GM12878 (cell line): ENCODE results near the gene LRRN4. TPM values are rescaled to one million over a fixed set of nuclear protein-coding genes. Genes with fewer than 3 reads are reported as not detected.

ENCODE experiments used
- ATAC-seq: fragments of 200-7000 bp; cut with Tn5 transposase; 3 replicates; pipeline ENCODE4 v1.9.1; 2020; ENCODE audit warnings: mild to moderate bottlenecking, moderate library complexity
- BruUV-seq: library from RNA; stranded (reverse); fragments of 400-500 nt; replicated peaks from 2 replicates; lab custom pipeline; 2021; lab: Mats Ljungman, UMichigan
- CTCF ChIA-PET: fragments of 300-600 bp; sonication (Branson Sonifier 250); formaldehyde crosslinking; extraction: SDS; loops from one replicate; lab custom pipeline; 2021; ENCODE audit warnings: inconsistent platforms; lab: Yijun Ruan, JAX
- POLR2A ChIA-PET: fragments of 350-600 bp; formaldehyde crosslinking; extraction: SDS; loops from one replicate; lab custom pipeline; 2021; ENCODE audit warnings: inconsistent platforms; lab: Charles Lee
- RAD21 ChIA-PET: fragments of 300-600 bp; sonication (Branson Sonifier 250); formaldehyde crosslinking; loops from one replicate; lab custom pipeline; 2023; ENCODE audit warnings: antibody characterized with exemption; ENCODE audit not compliant: unreplicated experiment; lab: Charles Lee
- SMC1A ChIA-PET: fragments of 300-600 bp; sonication (Branson Sonifier 250); formaldehyde crosslinking; loops from one replicate; lab custom pipeline; 2023; ENCODE audit not compliant: unreplicated experiment, uncharacterized antibody; lab: Charles Lee
- DNase-seq: peaks from one replicate; pipeline ENCODE4 v3.0.0-alpha.2; 2011; ENCODE audit warnings: low read depth, low spot score
- FAIRE-seq: peaks from 3 replicates; lab custom pipeline; 2011; peaks lifted over from hg19 to GRCh38; lab: Jason Lieb, UNC
- H2AFZ ChIP-seq: 2 replicates; pipeline ENCODE4 v1.6.0; 2011; ENCODE audit warnings: low read depth, low read length, control low read depth; ENCODE audit not compliant: control insufficient read depth
- H3K27ac ChIP-seq: 2 replicates; pipeline ENCODE4 v1.5.1; 2011; ENCODE audit warnings: control low read depth; ENCODE audit not compliant: control insufficient read depth, insufficient read depth
- H3K27me3 ChIP-seq, 2 experiments: replicated peaks in 1 of 2; 2 replicates each; pipeline versions ENCODE4 v1.6.0 to v1.6.1; 2011; ENCODE audit warnings: low read length in 1 of 2; ENCODE audit not compliant: control insufficient read depth in 2 of 2, insufficient read depth in 2 of 2
- H3K36me3 ChIP-seq, 2 experiments: 2 replicates each; pipeline ENCODE4 v1.5.1; 2011; ENCODE audit warnings: low read length in 1 of 2; ENCODE audit not compliant: control insufficient read depth in 2 of 2, insufficient read depth in 2 of 2
- H3K4me1 ChIP-seq: 2 replicates; pipeline ENCODE4 v1.6.1; 2011; ENCODE audit warnings: mild to moderate bottlenecking, low read length, moderate library complexity, mixed read lengths; ENCODE audit not compliant: control insufficient read depth, insufficient read depth
- H3K4me2 ChIP-seq: 2 replicates; pipeline ENCODE4 v1.6.0; 2011; ENCODE audit warnings: control low read depth; ENCODE audit not compliant: control insufficient read depth, insufficient read depth
- H3K4me3 ChIP-seq: fragments of 200-600 bp; sonication (generic); 2 replicates; pipeline ENCODE4 v1.5.1; 2016
- H3K79me2 ChIP-seq: 2 replicates; pipeline ENCODE4 v1.6.0; 2011; ENCODE audit warnings: low read length; ENCODE audit not compliant: control insufficient read depth, insufficient read depth
- H3K9ac ChIP-seq: 2 replicates; pipeline ENCODE4 v1.8.0; 2011; ENCODE audit warnings: low read length, control low read depth, mixed read lengths; ENCODE audit not compliant: control insufficient read depth, insufficient read depth
- H3K9me3 ChIP-seq: replicated peaks from 3 replicates; pipeline ENCODE4 v1.5.1; 2011; ENCODE audit warnings: mild to moderate bottlenecking, low read length; ENCODE audit not compliant: control insufficient read depth, insufficient read depth
- H4K20me1 ChIP-seq: 2 replicates; pipeline ENCODE4 v1.6.0; 2011; ENCODE audit not compliant: control insufficient read depth, insufficient read depth
- E2F8 ChIP-seq: fragments of 450-650 bp; IDR thresholded peaks from 2 replicates; pipeline ENCODE4 v1.6.1; 2018; ENCODE audit warnings: mild to moderate bottlenecking, low read depth, moderate library complexity; ENCODE audit not compliant: partially characterized antibody
- EZH2 ChIP-seq: IDR thresholded peaks from 2 replicates; pipeline ENCODE4 v1.6.1; 2012; ENCODE audit warnings: low read depth, mild to moderate bottlenecking, control low read depth, inconsistent platforms, low read length, borderline replicate concordance; ENCODE audit not compliant: control insufficient read depth
- FOXK2 ChIP-seq: fragments of 450-650 bp; IDR thresholded peaks from 2 replicates; pipeline ENCODE4 v1.6.1; 2017; ENCODE audit warnings: mild to moderate bottlenecking, moderate library complexity
- IKZF1 ChIP-seq: fragments of 450-650 bp; conservative IDR thresholded peaks from 2 replicates; pipeline ENCODE4 v1.6.1; 2017; ENCODE audit warnings: antibody characterized with exemption, mild to moderate bottlenecking
- MAX ChIP-seq: IDR thresholded peaks from 2 replicates; pipeline ENCODE4 v1.6.1; 2012; ENCODE audit warnings: low read depth, low read length, improper control_type of control experiment
- NFYB ChIP-seq: IDR thresholded peaks from 2 replicates; pipeline ENCODE4 v1.6.1; 2011; ENCODE audit warnings: low read depth, mild to moderate bottlenecking, low read length, improper control_type of control experiment, moderate library complexity; ENCODE audit not compliant: insufficient read depth
- PKNOX1 ChIP-seq: fragments of 450-650 bp; IDR thresholded peaks from 2 replicates; pipeline ENCODE4 v1.6.1; 2016; ENCODE audit warnings: mild to moderate bottlenecking
- RELA ChIP-seq: fragments of 450-650 bp; IDR thresholded peaks from 2 replicates; pipeline ENCODE4 v1.8.0; 2014; ENCODE audit warnings: borderline replicate concordance; ENCODE audit not compliant: partially characterized antibody
- RFX5 ChIP-seq: IDR thresholded peaks from 2 replicates; pipeline ENCODE4 v1.6.1; 2011; ENCODE audit warnings: low read depth, low read length, improper control_type of control experiment
- SMARCA5 ChIP-seq: fragments of 450-650 bp; IDR thresholded peaks from 2 replicates; pipeline ENCODE4 v1.6.1; 2017; ENCODE audit warnings: mild to moderate bottlenecking
- SMC3 ChIP-seq: IDR thresholded peaks from 2 replicates; pipeline ENCODE4 v1.6.1; 2011; ENCODE audit warnings: low read length, improper control_type of control experiment, borderline replicate concordance
- SREBF2 ChIP-seq: IDR thresholded peaks from 2 replicates; pipeline ENCODE4 v1.6.1; 2012; ENCODE audit warnings: mild to moderate bottlenecking, low read length
- TBL1XR1 ChIP-seq: IDR thresholded peaks from 2 replicates; pipeline ENCODE4 v1.6.1; 2012; ENCODE audit warnings: low read depth, low read length, improper control_type of control experiment
- USF2 ChIP-seq: IDR thresholded peaks from 2 replicates; pipeline ENCODE4 v1.6.1; 2011; ENCODE audit warnings: low read depth, low read length, improper control_type of control experiment, borderline replicate concordance
- ZNF622 ChIP-seq: fragments of 450-650 bp; IDR thresholded peaks from 2 replicates; pipeline ENCODE4 v1.6.1; 2017; ENCODE audit warnings: mild to moderate bottlenecking, inconsistent platforms
- WGBS: methylation state at CpG from one replicate; pipeline ENCODE4 v1.1.6; 2016; ENCODE audit warnings: low lambda C conversion rate; ENCODE audit not compliant: insufficient replicate concordance, insufficient coverage; ENCODE audit errors: missing lambda C conversion rate; 5-methylcytosine and 5-hydroxymethylcytosine counted together
- in situ Hi-C: fragments of 300-500 bp; cut with MboI; formaldehyde crosslinking; loops from 9 replicates; pipeline ENCODE4 v1.14.3; 2018; ENCODE audit warnings: mixed read lengths
- intact Hi-C: fragments of 100-400 bp; cut with micrococcal nuclease; formaldehyde crosslinking; loops from one replicate; pipeline ENCODE4 v1.14.2; 2022; ENCODE audit not compliant: unreplicated experiment
- polyA plus RNA-seq, 11 experiments: library from polyadenylated mRNA; depleted of rRNA in 4 of 11; unstranded in 6 of 11; stranded (reverse) in 5 of 11; fragments of >200 nt; fragmentation: Nextera tagmentation in 4 of 11; fragmentation: Illumina TruSeq in 1 of 11; extraction: Ambion mirVana in 4 of 11; extraction: Trizol in 1 of 11; gene quantifications; 1 replicate in 1 of 11; 2 replicates in 10 of 11; pipeline versions ENCODE4 v1.2.1 to v1.2.3, GENCODE V29; 2011 to 2016; ENCODE audit warnings: inconsistent platforms in 2 of 11, missing spikeins in 2 of 11, low read depth in 1 of 11
- total RNA-seq, 4 experiments: library from RNA; depleted of rRNA in 3 of 4; stranded (reverse); fragments of >200 nt in 3 of 4; fragmentation: Illumina TruSeq in 1 of 4; extraction: Trizol in 1 of 4; gene quantifications; 2 replicates each; pipeline versions ENCODE4 v1.2.1 to v1.2.3, GENCODE V29; 2013 to 2021

Gene LRRN4
- total and polyA plus RNA-seq, 10 of the 15 experiments (the other 5 are each of a cell fraction or from before 2014, with no cell fraction given): 0.11 TPM; not detected in 9

GRCh38 chr20:6060213-6060612 lies 6.4 kb upstream of the LRRN4 start (continued):
- no peak for TF ChIP-seq USF2
- no peak for TF ChIP-seq SREBF2
- TF ChIP-seq NFYB: no peak
- no peak for TF ChIP-seq ZNF622
- TF ChIP-seq RFX5: no peak

- Histone ChIP-seq H2AFZ (no peak overlapping the region), H3K27ac (no peak overlapping the region), H3K4me2 (no peak overlapping the region), H3K36me3 (no peaks in the 10 kb centered on the region), H3K79me2 (no peaks in the 10 kb centered on the region), H4K20me1 (no peaks in the 10 kb centered on the region), H3K4me3 (no peak overlapping the region), H3K4me1 (no peaks in the 10 kb centered on the region), H3K9ac (no peak overlapping the region)
- in situ Hi-C loops: no loop called here
- WGBS: 40% methylated on average over 7 of the region's 7 CpGs
- ATAC-seq: no peak
- ChIA-PET CTCF (no interaction called here), SMC1A (no interaction called here), POLR2A (no interaction called here)
- no TSS peak for BruUV-seq
- no peak for DNase-seq
- FAIRE-seq: no peak
- intact Hi-C loops: no loop called here
- TF ChIP-seq RELA (no peak), SMC3 (no peak), MAX (no peak), EZH2 (no peak), SMARCA5 (no peak), FOXK2 (no peak), RFX5 (no peak), E2F8 (no peak), TBL1XR1 (no peak), PKNOX1 (no peak), IKZF1 (no peak)
- TF ChIP-seq, all 136 proteins: peak for 0
- no peaks in the 10 kb centered on the region for H3K9me3 ChIP-seq
- RAD21 ChIA-PET: no interaction called here
- no peaks in the 10 kb centered on the region; a peak in 1 of 4 replicates for H3K27me3 ChIP-seq
These were observed 4.9 kb upstream of the LRRN4 start for GRCh38 chr20:6058684-6059295.
